Prostate gland (tissue), 2 donors: Measurements from ENCODE around the gene DIAPH2. TPM values are rescaled to one million over a fixed set of nuclear protein-coding genes. Genes with fewer than 3 reads are reported as not detected.

Experiments
- DNase-seq: peaks from one replicate; pipeline ENCODE4 v3.0.0-alpha.2; 2019; ENCODE audit warnings: low spot score
- H3K27ac ChIP-seq, 2 donors: fragments of 200-600 bp; sonication (generic); 2 replicates each; pipeline ENCODE4 v1.5.1; 2017 to 2019
- H3K27me3 ChIP-seq: fragments of 200-600 bp; sonication (generic); replicated peaks from 2 replicates; pipeline ENCODE4 v1.5.1; 2019; ENCODE audit not compliant: insufficient read depth
- H3K36me3 ChIP-seq, 2 donors: fragments of 200-600 bp; sonication (generic); 1 replicate in 1 of 2; 2 replicates in 1 of 2; pipeline versions ENCODE4 v1.5.1 to v1.8.1; 2017 to 2019
- H3K4me1 ChIP-seq: fragments of 200-600 bp; sonication (generic); replicated peaks from 2 replicates; pipeline ENCODE4 v1.5.1; 2019
- H3K4me3 ChIP-seq, 2 donors: fragments of 200-600 bp; sonication (generic); 2 replicates each; pipeline ENCODE4 v1.5.1; 2017 to 2019
- H3K9me3 ChIP-seq: fragments of 200-600 bp; sonication (generic); 2 replicates; pipeline ENCODE4 v1.5.1; 2017
- POLR2A ChIP-seq: fragments of 450-650 bp; IDR thresholded peaks from one replicate; pipeline ENCODE4 v1.6.1; 2016; ENCODE audit warnings: antibody characterized with exemption, mild to moderate bottlenecking
- POLR2AphosphoS5 ChIP-seq: sonication (generic); formaldehyde crosslinking; IDR thresholded peaks from one replicate; pipeline ENCODE4 v1.6.1; 2017; ENCODE audit warnings: antibody characterized with exemption
- WGBS: methylation state at CpG from one replicate; pipeline ENCODE4 v1.1.5; 2018; 5-methylcytosine and 5-hydroxymethylcytosine counted together
- intact Hi-C: fragments of 100-400 bp; cut with DNase I; formaldehyde crosslinking; loops from one replicate; pipeline ENCODE4 v1.14.2; 2022
- total RNA-seq, 2 donors: library from RNA; depleted of rRNA; stranded (reverse); fragments of >200 nt; gene quantifications; one replicate each; pipeline ENCODE4 v1.1.0, GENCODE V29; 2016
- TF ChIP-seq, protein P1 (sequence below), 4 experiments: fragments of 200-600 bp in 2 of 4; fragments of 450-650 bp in 2 of 4; sonication (generic) in 2 of 4; IDR thresholded peaks; 1 replicate in 3 of 4; 2 replicates in 1 of 4; pipeline ENCODE4 v1.5.1; 2016 to 2019; ENCODE audit warnings: antibody characterized with exemption in 4 of 4, mild to moderate bottlenecking in 2 of 4, moderate library complexity in 2 of 4

Gene DIAPH2
- total RNA-seq, 2 donors from 2014 or later, result 8.1 to 44.8 TPM

GRCh38 chrX:97109730-97110129 is 425.1 kb downstream of the DIAPH2 start:
- TF ChIP-seq, protein P1, sequence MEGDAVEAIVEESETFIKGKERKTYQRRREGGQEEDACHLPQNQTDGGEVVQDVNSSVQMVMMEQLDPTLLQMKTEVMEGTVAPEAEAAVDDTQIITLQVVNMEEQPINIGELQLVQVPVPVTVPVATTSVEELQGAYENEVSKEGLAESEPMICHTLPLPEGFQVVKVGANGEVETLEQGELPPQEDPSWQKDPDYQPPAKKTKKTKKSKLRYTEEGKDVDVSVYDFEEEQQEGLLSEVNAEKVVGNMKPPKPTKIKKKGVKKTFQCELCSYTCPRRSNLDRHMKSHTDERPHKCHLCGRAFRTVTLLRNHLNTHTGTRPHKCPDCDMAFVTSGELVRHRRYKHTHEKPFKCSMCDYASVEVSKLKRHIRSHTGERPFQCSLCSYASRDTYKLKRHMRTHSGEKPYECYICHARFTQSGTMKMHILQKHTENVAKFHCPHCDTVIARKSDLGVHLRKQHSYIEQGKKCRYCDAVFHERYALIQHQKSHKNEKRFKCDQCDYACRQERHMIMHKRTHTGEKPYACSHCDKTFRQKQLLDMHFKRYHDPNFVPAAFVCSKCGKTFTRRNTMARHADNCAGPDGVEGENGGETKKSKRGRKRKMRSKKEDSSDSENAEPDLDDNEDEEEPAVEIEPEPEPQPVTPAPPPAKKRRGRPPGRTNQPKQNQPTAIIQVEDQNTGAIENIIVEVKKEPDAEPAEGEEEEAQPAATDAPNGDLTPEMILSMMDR (IDR thresholded peaks at IDR 0.05), result no peak
- no peak for TF ChIP-seq POLR2A
- no peak for TF ChIP-seq POLR2AphosphoS5
- Histone ChIP-seq H3K27me3 (no peaks in the 10 kb centered on the region), H3K36me3 (no peaks in the 10 kb centered on the region), H3K9me3 (no peaks in the 10 kb centered on the region), H3K4me1 (no peaks in the 10 kb centered on the region), H3K4me3 (no peak overlapping the region), H3K27ac (no peak overlapping the region)
- DNase-seq, result no peak
- intact Hi-C loops, result no loop called here
- 60% methylated on average over 1 of the region's 1 CpG for WGBS

DNA sequence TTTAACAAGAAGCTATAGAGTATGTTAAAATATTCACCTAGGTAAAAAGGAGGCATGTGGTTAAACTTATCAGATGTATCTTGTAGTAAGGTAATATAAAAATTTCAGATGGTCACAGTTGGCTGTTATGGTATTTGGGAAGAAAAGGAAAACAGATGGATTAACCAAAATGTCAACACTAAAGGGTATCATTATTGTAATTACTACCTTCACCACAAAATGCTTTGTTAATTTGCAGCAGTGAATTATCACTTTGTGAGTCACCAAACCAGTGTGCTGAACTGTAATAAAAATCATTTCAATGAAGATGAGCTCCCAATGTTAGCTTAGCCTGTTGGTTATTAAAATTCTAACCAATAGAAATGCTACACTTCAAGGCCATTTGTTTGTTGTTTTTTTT is 432.9 kb downstream of the DIAPH2 start:
- TF ChIP-seq POLR2A, result no peak
- TF ChIP-seq POLR2AphosphoS5, result no peak
- TF ChIP-seq, protein P1 (IDR thresholded peaks at IDR 0.05), result no peak
- DNase-seq, result no peak
- Histone ChIP-seq H3K36me3 (no peaks in the 10 kb centered on the region), H3K27me3 (no peaks in the 10 kb centered on the region), H3K27ac (no peak overlapping the region), H3K9me3 (no peaks in the 10 kb centered on the region), H3K4me1 (no peaks in the 10 kb centered on the region), H3K4me3 (no peak overlapping the region)
- intact Hi-C loops, result no loop called here

GRCh38 chrX:97119474-97120109 is 434.9 kb downstream of the DIAPH2 start:
- Histone ChIP-seq H3K27ac (no peak overlapping the region), H3K4me3 (no peak overlapping the region), H3K4me1 (no peaks in the 10 kb centered on the region), H3K27me3 (no peaks in the 10 kb centered on the region), H3K36me3 (no peaks in the 10 kb centered on the region), H3K9me3 (no peaks in the 10 kb centered on the region)
- WGBS, result 98% methylated on average over 8 of the region's 12 CpGs
- DNase-seq, result no peak
- TF ChIP-seq POLR2AphosphoS5 (no peak), POLR2A (no peak)
- TF ChIP-seq, protein P1 (IDR thresholded peaks at IDR 0.05), result no peak
- intact Hi-C loops, result no loop called here

- Histone ChIP-seq H3K4me3 (no peak overlapping the region), H3K4me1 (no peaks in the 10 kb centered on the region), H3K27me3 (no peaks in the 10 kb centered on the region), H3K27ac (no peak overlapping the region), H3K36me3 (no peaks in the 10 kb centered on the region), H3K9me3 (no peaks in the 10 kb centered on the region)
- TF ChIP-seq, protein P1 (IDR thresholded peaks at IDR 0.05), result no peak
- TF ChIP-seq POLR2AphosphoS5, result no peak
- no peak for DNase-seq
- WGBS, result 100% methylated on average over 2 of the region's 2 CpGs
- intact Hi-C loops, result no loop called here
Observed at GRCh38 chrX:97123001-97123400, 438.4 kb downstream of the DIAPH2 start.

GRCh38 chrX:97126020-97126419 is 441.4 kb downstream of the DIAPH2 start:
- no peaks in the 10 kb centered on the region for H3K27me3 ChIP-seq
- intact Hi-C loops, result no loop called here
- H3K36me3 ChIP-seq, result no peaks in the 10 kb centered on the region
- H3K4me3 ChIP-seq, result no peak overlapping the region
- H3K9me3 ChIP-seq, result no peaks in the 10 kb centered on the region
- no peak for DNase-seq
- WGBS, result 81% methylated on average over 3 of the region's 3 CpGs
- no peaks in the 10 kb centered on the region for H3K4me1 ChIP-seq
- H3K27ac ChIP-seq, result no peak overlapping the region
- TF ChIP-seq, protein P1 (IDR thresholded peaks at IDR 0.05), result no peak
- no peak for TF ChIP-seq POLR2AphosphoS5
